Uterus (tissue), 2 donors: ENCODE results near the gene GJA5.

Source experiments
- CTCF ChIP-seq, 4 experiments: fragments of 200-600 bp in 2 of 4; fragments of 450-650 bp in 2 of 4; sonication (generic) in 2 of 4; IDR thresholded peaks; one replicate each; pipeline ENCODE4 v1.5.1; 2016 to 2019; ENCODE audit warnings: antibody characterized with exemption in 4 of 4, mild to moderate bottlenecking in 2 of 4, moderate library complexity in 1 of 4
- POLR2A ChIP-seq, 2 donors: fragments of 450-650 bp; IDR thresholded peaks; one replicate each; pipeline ENCODE4 v1.6.1; 2016; ENCODE audit warnings: antibody characterized with exemption in 2 of 2, mild to moderate bottlenecking in 1 of 2, moderate library complexity in 1 of 2

DNA sequence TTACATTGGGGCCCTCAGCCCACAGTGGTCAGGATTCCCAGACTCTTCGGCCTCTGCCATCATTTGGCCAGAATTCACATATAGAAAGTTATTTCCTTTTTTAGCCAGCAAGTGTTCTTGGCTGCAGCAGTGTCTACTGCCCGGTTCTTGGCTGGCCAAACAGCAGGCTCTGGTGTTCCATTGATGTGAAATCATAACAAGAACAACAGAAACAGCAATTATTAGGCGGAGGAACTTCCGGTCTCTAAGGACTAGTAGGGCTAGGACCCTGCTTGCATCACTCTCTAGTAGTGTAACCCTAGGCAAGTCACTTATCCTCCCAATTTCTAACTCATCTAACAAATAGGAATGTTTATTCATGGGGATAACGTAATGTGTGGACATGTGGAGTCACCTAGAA is 8.7 kb upstream of the GJA5 start:
- TF ChIP-seq CTCF (IDR thresholded peaks at IDR 0.05) (no peak), POLR2A (IDR thresholded peaks at IDR 0.05) (no peak)
